GM23338 (cell line): Measurements from ENCODE around the gene NFXL1. TPM values are rescaled to one million over a fixed set of nuclear protein-coding genes. Genes with fewer than 3 reads are reported as not detected.

Source experiments
- ATAC-seq: fragments of 200-7000 bp; cut with Tn5 transposase; 3 replicates; pipeline ENCODE4 v1.9.1; 2020
- DNase-seq: peaks from one replicate; pipeline ENCODE4 v3.0.0-alpha.2; 2015; ENCODE audit warnings: low spot score
- H2AFZ ChIP-seq: fragments of 200-600 bp; sonication (generic); 2 replicates; pipeline ENCODE4 v1.8.0; 2016; ENCODE audit warnings: antibody characterized with exemption, mild to moderate bottlenecking, moderate library complexity
- H3F3A ChIP-seq: fragments of 200-600 bp; sonication (generic); replicated peaks from 2 replicates; pipeline ENCODE4 v1.8.0; 2017; ENCODE audit warnings: antibody characterized with exemption, mixed run types, low read depth
- H3K27ac ChIP-seq: fragments of 200-600 bp; sonication (generic); 2 replicates; pipeline ENCODE4 v1.6.1; 2016; ENCODE audit warnings: low read depth
- H3K27me3 ChIP-seq: fragments of 200-600 bp; sonication (generic); 2 replicates; pipeline ENCODE4 v1.8.0; 2016; ENCODE audit warnings: mild to moderate bottlenecking, mixed run types, moderate library complexity; ENCODE audit not compliant: insufficient read depth
- H3K36me3 ChIP-seq: fragments of 200-600 bp; sonication (generic); 2 replicates; pipeline ENCODE4 v1.8.0; 2016; ENCODE audit warnings: mild to moderate bottlenecking; ENCODE audit not compliant: insufficient read depth
- H3K4me1 ChIP-seq: fragments of 200-600 bp; sonication (generic); 2 replicates; pipeline ENCODE4 v1.8.0; 2016; ENCODE audit warnings: mild to moderate bottlenecking, moderate library complexity; ENCODE audit not compliant: insufficient read depth
- H3K4me2 ChIP-seq: fragments of 200-600 bp; sonication (generic); 2 replicates; pipeline ENCODE4 v1.7.1; 2017; ENCODE audit warnings: mixed run types
- H3K4me3 ChIP-seq: fragments of 200-600 bp; sonication (generic); 2 replicates; pipeline ENCODE4 v1.6.1; 2016; ENCODE audit warnings: mixed run types
- H3K79me2 ChIP-seq: fragments of 200-600 bp; sonication (generic); replicated peaks from 2 replicates; pipeline ENCODE4 v1.8.0; 2017; ENCODE audit warnings: mild to moderate bottlenecking; ENCODE audit not compliant: insufficient read depth
- H3K9me2 ChIP-seq: fragments of 200-600 bp; sonication (generic); 2 replicates; pipeline ENCODE4 v1.8.0; 2017; ENCODE audit not compliant: insufficient read depth
- H4K20me1 ChIP-seq: fragments of 200-600 bp; sonication (generic); replicated peaks from 2 replicates; pipeline ENCODE4 v1.8.0; 2017; ENCODE audit warnings: mild to moderate bottlenecking; ENCODE audit not compliant: insufficient read depth
- H3K27ac Mint-ChIP-seq: 2 replicates; pipeline ENCODE4 v1.8.0; 2020; ENCODE audit warnings: inconsistent platforms, mild to moderate bottlenecking, moderate library complexity, mixed read lengths
- H3K27me3 Mint-ChIP-seq: 3 replicates; pipeline ENCODE4 v1.8.0; 2022; ENCODE audit warnings: low read depth, mild to moderate bottlenecking, moderate library complexity, mixed read lengths, inconsistent platforms; ENCODE audit not compliant: insufficient read depth, poor library complexity
- H3K36me3 Mint-ChIP-seq: 3 replicates; pipeline ENCODE4 v1.8.0; 2021; ENCODE audit warnings: low read depth, mild to moderate bottlenecking, inconsistent platforms, moderate library complexity, mixed read lengths
- H3K4me1 Mint-ChIP-seq: 3 replicates; pipeline ENCODE4 v1.8.0; 2020; ENCODE audit warnings: mild to moderate bottlenecking, inconsistent platforms, mixed read lengths
- H3K4me3 Mint-ChIP-seq: 3 replicates; pipeline ENCODE4 v1.8.0; 2021; ENCODE audit warnings: moderate library complexity, mild to moderate bottlenecking, inconsistent platforms, mixed read lengths
- H3K9me3 Mint-ChIP-seq: 3 replicates; pipeline ENCODE4 v1.8.0; 2020; ENCODE audit warnings: moderate library complexity, mild to moderate bottlenecking, inconsistent platforms, mixed read lengths
- EZH2phosphoT487 ChIP-seq: fragments of 200-600 bp; sonication (generic); IDR thresholded peaks from one replicate; pipeline ENCODE4 v1.8.1; 2018; ENCODE audit warnings: antibody characterized with exemption; ENCODE audit not compliant: unreplicated experiment
- JUNB ChIP-seq: IDR thresholded peaks from one replicate; pipeline ENCODE4 v1.6.1; 2016; ENCODE audit warnings: antibody characterized with exemption; ENCODE audit not compliant: unreplicated experiment
- NANOG ChIP-seq: IDR thresholded peaks from 2 replicates; pipeline ENCODE4 v1.6.1; 2016; ENCODE audit warnings: antibody characterized with exemption, borderline replicate concordance
- POLR2AphosphoS5 ChIP-seq: IDR thresholded peaks from 2 replicates; pipeline ENCODE4 v1.6.1; 2016; ENCODE audit warnings: antibody characterized with exemption, low read depth
- STAT1 ChIP-seq: IDR thresholded peaks from one replicate; pipeline ENCODE4 v1.6.1; 2016; ENCODE audit warnings: antibody characterized with exemption; ENCODE audit not compliant: unreplicated experiment
- ZNF114 ChIP-seq: fragments of 250-450 bp; sonication (Bioruptor Pico); IDR thresholded peaks from 2 replicates; pipeline ENCODE4 v1.5.0; 2020; ENCODE audit warnings: mild to moderate bottlenecking, moderate library complexity
- polyA plus RNA-seq: library from polyadenylated mRNA; unstranded; fragments of >200 nt; fragmentation: Nextera tagmentation; extraction: Ambion mirVana; gene quantifications from 2 replicates; pipeline ENCODE4 v1.2.1, GENCODE V29; 2016
- total RNA-seq: library from RNA; depleted of rRNA; stranded (reverse); fragments of >200 nt; shearing (Covaris generic); gene quantifications from 2 replicates; pipeline ENCODE4 v1.2.3, GENCODE V29; 2014
- TF ChIP-seq, protein P1 (sequence below), 2 experiments: fragments of 200-600 bp in 1 of 2; sonication (generic) in 1 of 2; conservative IDR thresholded peaks; 2 replicates each; pipeline versions ENCODE4 v1.5.1 to v1.6.1; 2016 to 2017; ENCODE audit warnings: antibody characterized with exemption in 2 of 2, low read depth in 2 of 2, mild to moderate bottlenecking in 2 of 2, moderate library complexity in 1 of 2
- TF ChIP-seq, protein P2 (sequence below): IDR thresholded peaks from 2 replicates; pipeline ENCODE4 v1.6.1; 2016; ENCODE audit warnings: antibody characterized with exemption
- TF ChIP-seq, protein P3 (sequence below): IDR thresholded peaks from one replicate; pipeline ENCODE4 v1.6.1; 2018; ENCODE audit warnings: antibody characterized with exemption; ENCODE audit not compliant: unreplicated experiment

Gene NFXL1
- total and polyA plus RNA-seq, 2 experiments from 2014 or later = 19.4 to 31.7 TPM

DNA sequence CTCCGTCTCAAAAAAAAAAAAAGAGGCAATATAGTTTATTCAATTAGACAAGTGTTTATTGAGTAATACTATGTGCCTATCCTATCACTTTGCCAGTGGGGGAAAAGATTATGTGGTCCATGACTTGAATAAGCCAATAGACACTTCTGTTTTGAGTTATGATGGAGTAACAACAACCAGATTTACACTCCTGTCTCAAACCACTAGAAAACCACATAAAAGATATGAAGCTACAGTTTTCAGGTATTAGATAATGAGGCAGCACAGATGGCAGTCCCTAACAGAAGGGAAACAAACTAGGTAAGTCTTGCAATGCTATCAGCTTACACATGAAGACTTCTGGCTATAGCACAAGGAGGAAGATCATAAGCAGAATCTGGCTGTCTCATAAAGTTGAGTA lies 22.5 kb downstream of the NFXL1 start:
- Histone ChIP-seq H3K4me2 (no peak overlapping the region), H3K4me3 (no peak overlapping the region), H3K4me1 (no peaks in the 10 kb centered on the region), H3F3A (no peaks in the 10 kb centered on the region), H2AFZ (no peak overlapping the region), H3K27ac (no peak overlapping the region), H4K20me1 (no peaks in the 10 kb centered on the region), H3K79me2 (no peaks in the 10 kb centered on the region), H3K9me2 (no peaks in the 10 kb centered on the region), H3K27me3 (no peaks in the 10 kb centered on the region), H3K36me3 (peaks cover 68% of the 10 kb centered on the region)
- ATAC-seq (no peak), DNase-seq (no peak)
- peaks cover 73% of the 10 kb centered on the region for H3K36me3 Mint-ChIP-seq
- TF ChIP-seq POLR2AphosphoS5 (no peak), STAT1 (no peak), NANOG (no peak), ZNF114 (CRISPR knock-in tag) (no peak), JUNB (no peak)
- TF ChIP-seq, protein P1, sequence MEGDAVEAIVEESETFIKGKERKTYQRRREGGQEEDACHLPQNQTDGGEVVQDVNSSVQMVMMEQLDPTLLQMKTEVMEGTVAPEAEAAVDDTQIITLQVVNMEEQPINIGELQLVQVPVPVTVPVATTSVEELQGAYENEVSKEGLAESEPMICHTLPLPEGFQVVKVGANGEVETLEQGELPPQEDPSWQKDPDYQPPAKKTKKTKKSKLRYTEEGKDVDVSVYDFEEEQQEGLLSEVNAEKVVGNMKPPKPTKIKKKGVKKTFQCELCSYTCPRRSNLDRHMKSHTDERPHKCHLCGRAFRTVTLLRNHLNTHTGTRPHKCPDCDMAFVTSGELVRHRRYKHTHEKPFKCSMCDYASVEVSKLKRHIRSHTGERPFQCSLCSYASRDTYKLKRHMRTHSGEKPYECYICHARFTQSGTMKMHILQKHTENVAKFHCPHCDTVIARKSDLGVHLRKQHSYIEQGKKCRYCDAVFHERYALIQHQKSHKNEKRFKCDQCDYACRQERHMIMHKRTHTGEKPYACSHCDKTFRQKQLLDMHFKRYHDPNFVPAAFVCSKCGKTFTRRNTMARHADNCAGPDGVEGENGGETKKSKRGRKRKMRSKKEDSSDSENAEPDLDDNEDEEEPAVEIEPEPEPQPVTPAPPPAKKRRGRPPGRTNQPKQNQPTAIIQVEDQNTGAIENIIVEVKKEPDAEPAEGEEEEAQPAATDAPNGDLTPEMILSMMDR (conservative IDR thresholded peaks at IDR 0.05; ENCODE audit: low read depth in 2 of 2) = no peak
- TF ChIP-seq, protein P2, sequence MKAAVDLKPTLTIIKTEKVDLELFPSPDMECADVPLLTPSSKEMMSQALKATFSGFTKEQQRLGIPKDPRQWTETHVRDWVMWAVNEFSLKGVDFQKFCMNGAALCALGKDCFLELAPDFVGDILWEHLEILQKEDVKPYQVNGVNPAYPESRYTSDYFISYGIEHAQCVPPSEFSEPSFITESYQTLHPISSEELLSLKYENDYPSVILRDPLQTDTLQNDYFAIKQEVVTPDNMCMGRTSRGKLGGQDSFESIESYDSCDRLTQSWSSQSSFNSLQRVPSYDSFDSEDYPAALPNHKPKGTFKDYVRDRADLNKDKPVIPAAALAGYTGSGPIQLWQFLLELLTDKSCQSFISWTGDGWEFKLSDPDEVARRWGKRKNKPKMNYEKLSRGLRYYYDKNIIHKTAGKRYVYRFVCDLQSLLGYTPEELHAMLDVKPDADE = no peak
- TF ChIP-seq, protein P3, sequence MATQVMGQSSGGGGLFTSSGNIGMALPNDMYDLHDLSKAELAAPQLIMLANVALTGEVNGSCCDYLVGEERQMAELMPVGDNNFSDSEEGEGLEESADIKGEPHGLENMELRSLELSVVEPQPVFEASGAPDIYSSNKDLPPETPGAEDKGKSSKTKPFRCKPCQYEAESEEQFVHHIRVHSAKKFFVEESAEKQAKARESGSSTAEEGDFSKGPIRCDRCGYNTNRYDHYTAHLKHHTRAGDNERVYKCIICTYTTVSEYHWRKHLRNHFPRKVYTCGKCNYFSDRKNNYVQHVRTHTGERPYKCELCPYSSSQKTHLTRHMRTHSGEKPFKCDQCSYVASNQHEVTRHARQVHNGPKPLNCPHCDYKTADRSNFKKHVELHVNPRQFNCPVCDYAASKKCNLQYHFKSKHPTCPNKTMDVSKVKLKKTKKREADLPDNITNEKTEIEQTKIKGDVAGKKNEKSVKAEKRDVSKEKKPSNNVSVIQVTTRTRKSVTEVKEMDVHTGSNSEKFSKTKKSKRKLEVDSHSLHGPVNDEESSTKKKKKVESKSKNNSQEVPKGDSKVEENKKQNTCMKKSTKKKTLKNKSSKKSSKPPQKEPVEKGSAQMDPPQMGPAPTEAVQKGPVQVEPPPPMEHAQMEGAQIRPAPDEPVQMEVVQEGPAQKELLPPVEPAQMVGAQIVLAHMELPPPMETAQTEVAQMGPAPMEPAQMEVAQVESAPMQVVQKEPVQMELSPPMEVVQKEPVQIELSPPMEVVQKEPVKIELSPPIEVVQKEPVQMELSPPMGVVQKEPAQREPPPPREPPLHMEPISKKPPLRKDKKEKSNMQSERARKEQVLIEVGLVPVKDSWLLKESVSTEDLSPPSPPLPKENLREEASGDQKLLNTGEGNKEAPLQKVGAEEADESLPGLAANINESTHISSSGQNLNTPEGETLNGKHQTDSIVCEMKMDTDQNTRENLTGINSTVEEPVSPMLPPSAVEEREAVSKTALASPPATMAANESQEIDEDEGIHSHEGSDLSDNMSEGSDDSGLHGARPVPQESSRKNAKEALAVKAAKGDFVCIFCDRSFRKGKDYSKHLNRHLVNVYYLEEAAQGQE = no peak
- H3K9me3 Mint-ChIP-seq = no peaks in the 10 kb centered on the region
- no peak overlapping the region for H3K4me3 Mint-ChIP-seq
- no peaks in the 10 kb centered on the region for H3K27me3 Mint-ChIP-seq
- H3K4me1 Mint-ChIP-seq = no peaks in the 10 kb centered on the region
- H3K27ac Mint-ChIP-seq = no peak overlapping the region

DNA sequence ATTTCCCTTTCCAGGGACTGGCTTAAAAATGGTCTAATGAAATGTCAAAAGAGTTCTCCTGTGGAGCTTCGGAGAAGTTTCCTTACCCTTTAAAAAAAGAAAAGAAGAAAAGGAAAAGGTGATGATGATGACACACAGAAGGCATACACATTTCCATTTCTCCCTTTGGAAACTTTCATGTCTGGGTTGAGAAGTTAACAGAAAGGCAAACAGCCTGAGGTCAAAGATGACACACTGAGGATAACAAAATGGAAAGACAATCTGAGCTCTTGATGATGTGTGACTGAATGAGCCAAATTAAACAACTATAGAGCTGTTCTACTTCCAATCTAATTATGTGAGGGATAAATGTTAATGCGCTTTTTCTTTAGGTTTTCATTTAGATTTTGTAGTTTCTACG lies 32.2 kb downstream of the NFXL1 start:
- peaks cover 70% of the 10 kb centered on the region for H3K36me3 Mint-ChIP-seq
- H3K27ac Mint-ChIP-seq = no peak overlapping the region
- ATAC-seq (no peak), DNase-seq (no peak)
- Histone ChIP-seq H3K4me1 (no peaks in the 10 kb centered on the region), H3K27ac (no peak overlapping the region), H3K36me3 (peaks cover 66% of the 10 kb centered on the region), H3K79me2 (no peaks in the 10 kb centered on the region), H4K20me1 (no peaks in the 10 kb centered on the region), H3K9me2 (no peaks in the 10 kb centered on the region), H3K4me3 (no peak overlapping the region), H3F3A (no peaks in the 10 kb centered on the region), H2AFZ (no peak overlapping the region), H3K27me3 (no peaks in the 10 kb centered on the region), H3K4me2 (no peak overlapping the region)
- no peaks in the 10 kb centered on the region for H3K27me3 Mint-ChIP-seq
- TF ChIP-seq EZH2phosphoT487 (no peak), NANOG (no peak), ZNF114 (CRISPR knock-in tag) (no peak)
- H3K4me3 Mint-ChIP-seq = no peak overlapping the region
- H3K9me3 Mint-ChIP-seq = no peaks in the 10 kb centered on the region
- H3K4me1 Mint-ChIP-seq = no peaks in the 10 kb centered on the region
